Measurements from ENCODE around the gene CFAP97D2. TPM values are rescaled to one million over a fixed set of nuclear protein-coding genes. Genes with fewer than 3 reads are reported as not detected.
"Not testable (repeated sequence)": the region's sequence is repeated elsewhere in the genome, so short reads cannot be mapped to it uniquely, and the experiment has no call there.

The CFAP97D2 gene
- total and polyA plus RNA-seq, 2 experiments from 2014 or later = not detected

- H3K27ac ChIP-seq = peak overlapping the region; percentile 19
- H3K4me1 ChIP-seq (ENCODE audit: low read depth) = peaks cover 17% of the 10 kb centered on the region
- no peak overlapping the region for H3K4me3 ChIP-seq
- TF ChIP-seq, protein P1, sequence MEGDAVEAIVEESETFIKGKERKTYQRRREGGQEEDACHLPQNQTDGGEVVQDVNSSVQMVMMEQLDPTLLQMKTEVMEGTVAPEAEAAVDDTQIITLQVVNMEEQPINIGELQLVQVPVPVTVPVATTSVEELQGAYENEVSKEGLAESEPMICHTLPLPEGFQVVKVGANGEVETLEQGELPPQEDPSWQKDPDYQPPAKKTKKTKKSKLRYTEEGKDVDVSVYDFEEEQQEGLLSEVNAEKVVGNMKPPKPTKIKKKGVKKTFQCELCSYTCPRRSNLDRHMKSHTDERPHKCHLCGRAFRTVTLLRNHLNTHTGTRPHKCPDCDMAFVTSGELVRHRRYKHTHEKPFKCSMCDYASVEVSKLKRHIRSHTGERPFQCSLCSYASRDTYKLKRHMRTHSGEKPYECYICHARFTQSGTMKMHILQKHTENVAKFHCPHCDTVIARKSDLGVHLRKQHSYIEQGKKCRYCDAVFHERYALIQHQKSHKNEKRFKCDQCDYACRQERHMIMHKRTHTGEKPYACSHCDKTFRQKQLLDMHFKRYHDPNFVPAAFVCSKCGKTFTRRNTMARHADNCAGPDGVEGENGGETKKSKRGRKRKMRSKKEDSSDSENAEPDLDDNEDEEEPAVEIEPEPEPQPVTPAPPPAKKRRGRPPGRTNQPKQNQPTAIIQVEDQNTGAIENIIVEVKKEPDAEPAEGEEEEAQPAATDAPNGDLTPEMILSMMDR (IDR thresholded peaks at IDR 0.05; ENCODE audit: low read depth, low read length) = no peak
- H3K9me3 ChIP-seq (ENCODE audit: low read depth) = no peaks in the 10 kb centered on the region
- peaks cover 70% of the 10 kb centered on the region for H3K36me3 ChIP-seq
- DNase-seq (ENCODE audit: low read depth in 1 of 2, low spot score in 1 of 2) = no peak
- no peaks in the 10 kb centered on the region for H3K27me3 ChIP-seq
Observed at GRCh38 chr13:114259374-114259773, 80.3 kb downstream of the CFAP97D2 start.

- H3K9me3 ChIP-seq (ENCODE audit: low read depth) = no peaks in the 10 kb centered on the region
- peak overlapping the region; percentile 19 for H3K27ac ChIP-seq
- TF ChIP-seq, protein P1 (IDR thresholded peaks at IDR 0.05; ENCODE audit: low read depth, low read length) = no peak
- H3K27me3 ChIP-seq = no peaks in the 10 kb centered on the region
- peaks cover 17% of the 10 kb centered on the region for H3K4me1 ChIP-seq (ENCODE audit: low read depth)
- H3K36me3 ChIP-seq = peaks cover 67% of the 10 kb centered on the region
- H3K4me3 ChIP-seq = no peak overlapping the region
- DNase-seq (ENCODE audit: low read depth in 1 of 2, low spot score in 1 of 2) = no peak
Observed at GRCh38 chr13:114259974-114260373, 80.9 kb downstream of the CFAP97D2 start.

- no peaks in the 10 kb centered on the region for H3K9me3 ChIP-seq (ENCODE audit: low read depth)
- H3K36me3 ChIP-seq = peaks cover 71% of the 10 kb centered on the region
- no peaks in the 10 kb centered on the region for H3K27me3 ChIP-seq
- DNase-seq (ENCODE audit: low read depth in 1 of 2, low spot score in 1 of 2) = no peak
- H3K27ac ChIP-seq = peak overlapping the region; percentile 19
- H3K4me1 ChIP-seq (ENCODE audit: low read depth) = peaks cover 17% of the 10 kb centered on the region
- TF ChIP-seq, protein P1 (IDR thresholded peaks at IDR 0.05; ENCODE audit: low read depth, low read length) = no peak
- H3K4me3 ChIP-seq = no peak overlapping the region
Observed at GRCh38 chr13:114260814-114261213, 81.8 kb downstream of the CFAP97D2 start.

DNA sequence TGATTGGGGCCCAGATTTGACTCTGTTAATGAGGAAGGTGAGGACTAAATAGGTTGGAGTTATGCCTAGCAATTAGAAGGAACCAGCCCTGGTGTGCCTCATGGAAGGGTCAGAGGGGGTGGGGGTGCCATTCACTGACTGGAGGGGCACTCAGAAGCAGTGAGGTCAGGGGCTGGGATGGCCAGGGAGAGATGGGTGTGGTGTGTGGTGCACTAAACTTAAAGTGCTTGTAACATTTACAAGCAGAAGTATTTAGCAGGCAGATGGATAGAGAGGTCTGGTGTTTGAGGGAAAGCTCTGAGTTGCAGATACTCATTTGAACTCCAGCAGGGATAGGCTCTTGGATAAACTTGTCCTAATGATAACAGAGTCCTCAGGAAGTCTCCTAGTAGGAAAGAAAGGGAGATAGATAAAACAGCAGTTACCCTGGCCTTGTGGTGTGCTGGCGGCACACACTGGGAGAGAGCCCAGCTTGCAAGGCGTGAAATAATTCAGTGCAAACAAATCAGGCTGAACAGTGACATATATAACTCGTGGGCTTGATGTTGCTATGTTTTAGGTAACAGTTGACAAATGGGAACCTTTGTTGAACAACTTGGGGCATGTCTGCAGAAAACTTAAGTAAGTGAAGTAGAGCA lies 82.4 kb downstream of the CFAP97D2 start:
- DNase-seq (ENCODE audit: low read depth in 1 of 2, low spot score in 1 of 2) = peak in 1 of 2 donors; percentile 43
- Histone ChIP-seq H3K4me1 (ENCODE audit: low read depth) (peaks cover 17% of the 10 kb centered on the region), H3K9me3 (ENCODE audit: low read depth) (no peaks in the 10 kb centered on the region), H3K27ac (peak overlapping the region; percentile 19), H3K27me3 (no peaks in the 10 kb centered on the region), H3K4me3 (no peak overlapping the region), H3K36me3 (peaks cover 77% of the 10 kb centered on the region)
- TF ChIP-seq, protein P1 (IDR thresholded peaks at IDR 0.05; ENCODE audit: low read depth, low read length) = no peak

- Histone ChIP-seq H3K9me3 (ENCODE audit: low read depth) (no peaks in the 10 kb centered on the region), H3K4me1 (ENCODE audit: low read depth) (peaks cover 17% of the 10 kb centered on the region), H3K36me3 (peaks cover 63% of the 10 kb centered on the region), H3K4me3 (no peak overlapping the region), H3K27me3 (no peaks in the 10 kb centered on the region), H3K27ac (no peak overlapping the region)
- no peak for DNase-seq (ENCODE audit: low read depth in 1 of 2, low spot score in 1 of 2)
- TF ChIP-seq, protein P1 (IDR thresholded peaks at IDR 0.05; ENCODE audit: low read depth, low read length) = no peak
Observed at GRCh38 chr13:114263578-114263977, 84.5 kb downstream of the CFAP97D2 start.

DNA sequence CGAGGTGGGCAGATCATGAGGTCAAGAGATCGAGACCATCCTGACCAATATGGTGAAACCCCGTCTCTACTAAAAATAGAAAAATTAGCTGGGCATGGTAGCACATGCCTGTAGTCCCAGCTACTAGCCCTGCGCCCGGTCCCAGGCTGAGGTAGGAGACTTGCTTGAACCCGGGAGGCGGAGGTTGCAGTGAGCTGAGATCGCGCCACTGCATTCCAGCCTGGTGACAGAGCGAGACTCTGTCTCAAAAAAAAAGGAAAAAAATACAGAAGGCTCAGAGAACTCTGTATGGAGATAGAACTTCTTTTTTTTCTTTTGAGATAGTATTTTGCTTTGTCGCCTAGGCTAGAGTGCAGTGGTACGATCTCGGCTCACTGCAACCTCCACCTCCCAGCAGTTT lies 85.3 kb downstream of the CFAP97D2 start:
- H3K4me3 ChIP-seq; H3K27ac ChIP-seq; H3K9me3 ChIP-seq (ENCODE audit: low read depth); DNase-seq (ENCODE audit: low read depth in 1 of 2, low spot score in 1 of 2); H3K27me3 ChIP-seq: not testable (repeated sequence)
- peaks cover 17% of the 10 kb centered on the region for H3K4me1 ChIP-seq (ENCODE audit: low read depth)
- H3K36me3 ChIP-seq = peaks cover 66% of the 10 kb centered on the region
